SU-DHL-6 (cell line): ENCODE results near the gene VASN.

Experiments
- EZH2phosphoT487 ChIP-seq: fragments of 200-600 bp; sonication (generic), shearing (Covaris generic); conservative IDR thresholded peaks from 2 replicates; pipeline ENCODE4 v1.6.1; 2018; ENCODE audit warnings: mild to moderate bottlenecking, antibody characterized with exemption, low read length, moderate library complexity, mixed read lengths
- TF ChIP-seq, protein P1 (sequence below): fragments of 200-600 bp; sonication (generic); IDR thresholded peaks from one replicate; pipeline ENCODE4 v1.5.1; 2017; ENCODE audit warnings: antibody characterized with exemption, mild to moderate bottlenecking, low read length, moderate library complexity; ENCODE audit not compliant: insufficient read depth, poor library complexity, severe bottlenecking

GRCh38 chr16:4384509-4384942 is 12.9 kb downstream of the VASN start:
- TF ChIP-seq, protein P1, sequence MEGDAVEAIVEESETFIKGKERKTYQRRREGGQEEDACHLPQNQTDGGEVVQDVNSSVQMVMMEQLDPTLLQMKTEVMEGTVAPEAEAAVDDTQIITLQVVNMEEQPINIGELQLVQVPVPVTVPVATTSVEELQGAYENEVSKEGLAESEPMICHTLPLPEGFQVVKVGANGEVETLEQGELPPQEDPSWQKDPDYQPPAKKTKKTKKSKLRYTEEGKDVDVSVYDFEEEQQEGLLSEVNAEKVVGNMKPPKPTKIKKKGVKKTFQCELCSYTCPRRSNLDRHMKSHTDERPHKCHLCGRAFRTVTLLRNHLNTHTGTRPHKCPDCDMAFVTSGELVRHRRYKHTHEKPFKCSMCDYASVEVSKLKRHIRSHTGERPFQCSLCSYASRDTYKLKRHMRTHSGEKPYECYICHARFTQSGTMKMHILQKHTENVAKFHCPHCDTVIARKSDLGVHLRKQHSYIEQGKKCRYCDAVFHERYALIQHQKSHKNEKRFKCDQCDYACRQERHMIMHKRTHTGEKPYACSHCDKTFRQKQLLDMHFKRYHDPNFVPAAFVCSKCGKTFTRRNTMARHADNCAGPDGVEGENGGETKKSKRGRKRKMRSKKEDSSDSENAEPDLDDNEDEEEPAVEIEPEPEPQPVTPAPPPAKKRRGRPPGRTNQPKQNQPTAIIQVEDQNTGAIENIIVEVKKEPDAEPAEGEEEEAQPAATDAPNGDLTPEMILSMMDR, result no peak
- TF ChIP-seq EZH2phosphoT487, result no peak
